ENCODE measurements around the gene TRIP6. TPM values are rescaled to one million over a fixed set of nuclear protein-coding genes. Genes with fewer than 3 reads are reported as not detected.
"Not testable (repeated sequence)": the region's sequence is repeated elsewhere in the genome, so short reads cannot be mapped to it uniquely, and the experiment has no call there.

TRIP6 gene
- total and polyA plus RNA-seq, 2 donors (not counting 1 experiment from before 2014, with no cell fraction given), result 6.8 to 13.8 TPM

GRCh38 chr7:100902638-100903037, 35.5 kb downstream of the TRIP6 start:
- Mint-ChIP-seq H3K9me3 (ENCODE audit: insufficient read depth) (no peaks in the 10 kb centered on the region), H3K27ac (no peak overlapping the region), H3K27me3 (peaks cover 22% of the 10 kb centered on the region), H3K4me1 (no peaks in the 10 kb centered on the region), H3K4me3 (no peak overlapping the region)
- no peak overlapping the region for H3K4me2 ChIP-seq (replicated peaks; ENCODE audit: low read depth, low read length, poor library complexity, severe bottlenecking)
- no peak for DNase-seq
- H4K20me1 ChIP-seq (ENCODE audit: control insufficient read depth, insufficient read depth, low read length, poor library complexity, severe bottlenecking), result no peaks in the 10 kb centered on the region
- H3K27ac ChIP-seq (ENCODE audit: low read length in 2 of 2), result no peak overlapping the region
- H3K27me3 ChIP-seq (replicated peaks in 1 of 4; ENCODE audit: control extremely low read depth in 1 of 4, control insufficient read depth in 3 of 4, insufficient read depth in 4 of 4, low read length in 3 of 4), result peaks cover 0 to 15% (median 4%) of the 10 kb centered on the region in 4 experiments
- TF ChIP-seq CTCF (IDR thresholded peaks at IDR 0.05), result no peak
- TF ChIP-seq EZH2 (IDR thresholded peaks at IDR 0.05; ENCODE audit: borderline replicate concordance, insufficient read depth, low read depth, low read length, poor library complexity, severe bottlenecking), result no peak
- H3K36me3 ChIP-seq (replicated peaks in 1 of 2; ENCODE audit: control extremely low read depth in 1 of 2, control insufficient read depth in 1 of 2, extremely low read depth in 1 of 2, insufficient read depth in 2 of 2, low read length in 1 of 2), result no peaks in the 10 kb centered on the region
- no peak overlapping the region for H3K4me3 ChIP-seq (ENCODE audit: control extremely low read depth in 1 of 5, extremely low read depth in 1 of 5, insufficient read depth in 1 of 5, low read depth in 2 of 5, low read length in 4 of 5)
- H3K4me1 ChIP-seq (ENCODE audit: control insufficient read depth in 2 of 2, insufficient read depth in 2 of 2, low read length in 2 of 2), result no peaks in the 10 kb centered on the region
- no CpG with 5 or more reads among the region's 7 CpGs for WGBS (ENCODE audit: insufficient coverage)
- ATAC-seq (ENCODE audit: low read depth), result no peak
- H3K9ac ChIP-seq (ENCODE audit: low read length), result no peak overlapping the region
- CTCF ChIA-PET, result interaction anchor here (0.7 to 1.7 kb wide), 4 partner anchors 8 to 409 kb away, joined by 3 to 7 read pairs (median 4); partner anchors contain the start of gene UFSP1
- intact Hi-C loops (cut with micrococcal nuclease), result no loop called here
- no peaks in the 10 kb centered on the region for H3K79me2 ChIP-seq (ENCODE audit: control insufficient read depth, insufficient read depth, low read length)
- H2AFZ ChIP-seq (ENCODE audit: insufficient read depth, low read depth, low read length, poor library complexity, severe bottlenecking), result no peak overlapping the region
- POLR2A ChIA-PET, result interaction anchor here (0.6 kb wide), 2 partner anchors 24 to 157 kb away, joined by 3 to 6 read pairs; no protein-coding TSS in a partner anchor
- H3K9me3 ChIP-seq (ENCODE audit: control extremely low read depth in 1 of 3, control insufficient read depth in 2 of 3, insufficient read depth in 1 of 3, low read length in 2 of 3), result peaks cover 0 to 11% (median 0%) of the 10 kb centered on the region in 3 donors

- no peaks in the 10 kb centered on the region for H3K4me1 ChIP-seq (ENCODE audit: control insufficient read depth in 2 of 2, insufficient read depth in 2 of 2, low read length in 2 of 2)
- H2AFZ ChIP-seq (ENCODE audit: insufficient read depth, low read depth, low read length, poor library complexity, severe bottlenecking), result no peak overlapping the region
- no peak overlapping the region for H3K4me2 ChIP-seq (replicated peaks; ENCODE audit: low read depth, low read length, poor library complexity, severe bottlenecking)
- CTCF ChIA-PET, result no interaction called here
- H3K27ac Mint-ChIP-seq, result no peak overlapping the region
- no peak for ATAC-seq (ENCODE audit: low read depth)
- peaks cover 6% of the 10 kb centered on the region for H3K4me1 Mint-ChIP-seq
- peaks cover 0 to 6% (median 0%) of the 10 kb centered on the region in 4 experiments for H3K27me3 ChIP-seq (replicated peaks in 1 of 4; ENCODE audit: control extremely low read depth in 1 of 4, control insufficient read depth in 3 of 4, insufficient read depth in 4 of 4, low read length in 3 of 4)
- intact Hi-C loops (cut with micrococcal nuclease), result no loop called here
- no peak for TF ChIP-seq CTCF (IDR thresholded peaks at IDR 0.05)
- no peak for TF ChIP-seq EZH2 (IDR thresholded peaks at IDR 0.05; ENCODE audit: borderline replicate concordance, insufficient read depth, low read depth, low read length, poor library complexity, severe bottlenecking)
- no peak overlapping the region for H3K27ac ChIP-seq (ENCODE audit: low read length in 2 of 2)
- 100% methylated on average over 2 of the region's 5 CpGs for WGBS (ENCODE audit: insufficient coverage)
- no peaks in the 10 kb centered on the region for H4K20me1 ChIP-seq (ENCODE audit: control insufficient read depth, insufficient read depth, low read length, poor library complexity, severe bottlenecking)
- H3K9me3 ChIP-seq (ENCODE audit: control extremely low read depth in 1 of 3, control insufficient read depth in 2 of 3, insufficient read depth in 1 of 3, low read length in 2 of 3), result peaks cover 0 to 12% (median 0%) of the 10 kb centered on the region in 3 donors
- POLR2A ChIA-PET, result no interaction called here
- H3K4me3 Mint-ChIP-seq, result no peak overlapping the region
- H3K9ac ChIP-seq (ENCODE audit: low read length), result no peak overlapping the region
- DNase-seq, result no peak
- no peaks in the 10 kb centered on the region for H3K79me2 ChIP-seq (ENCODE audit: control insufficient read depth, insufficient read depth, low read length)
- H3K9me3 Mint-ChIP-seq (ENCODE audit: insufficient read depth), result no peaks in the 10 kb centered on the region
- no peaks in the 10 kb centered on the region for H3K36me3 ChIP-seq (replicated peaks in 1 of 2; ENCODE audit: control extremely low read depth in 1 of 2, control insufficient read depth in 1 of 2, extremely low read depth in 1 of 2, insufficient read depth in 2 of 2, low read length in 1 of 2)
- no peak overlapping the region for H3K4me3 ChIP-seq (ENCODE audit: control extremely low read depth in 1 of 5, extremely low read depth in 1 of 5, insufficient read depth in 1 of 5, low read depth in 2 of 5, low read length in 4 of 5)
- H3K27me3 Mint-ChIP-seq, result peaks cover 9% of the 10 kb centered on the region
These were observed 41.3 kb downstream of the TRIP6 start for GRCh38 chr7:100908512-100908911.

GRCh38 chr7:100910443-100910842, 43.3 kb downstream of the TRIP6 start:
- peaks cover 0 to 12% (median 0%) of the 10 kb centered on the region in 3 donors for H3K9me3 ChIP-seq (ENCODE audit: control extremely low read depth in 1 of 3, control insufficient read depth in 2 of 3, insufficient read depth in 1 of 3, low read length in 2 of 3)
- H3K9ac ChIP-seq (ENCODE audit: low read length); H3K36me3 ChIP-seq (replicated peaks in 1 of 2; ENCODE audit: control extremely low read depth in 1 of 2, control insufficient read depth in 1 of 2, extremely low read depth in 1 of 2, insufficient read depth in 2 of 2, low read length in 1 of 2); H2AFZ ChIP-seq (ENCODE audit: insufficient read depth, low read depth, low read length, poor library complexity, severe bottlenecking); H3K4me3 ChIP-seq (ENCODE audit: control extremely low read depth in 1 of 5, extremely low read depth in 1 of 5, insufficient read depth in 1 of 5, low read depth in 2 of 5, low read length in 4 of 5); POLR2A ChIA-PET; H3K9me3 Mint-ChIP-seq (ENCODE audit: insufficient read depth); H3K79me2 ChIP-seq (ENCODE audit: control insufficient read depth, insufficient read depth, low read length); H3K27ac Mint-ChIP-seq; DNase-seq; H3K27ac ChIP-seq (ENCODE audit: low read length in 2 of 2); intact Hi-C loops (cut with micrococcal nuclease); H3K4me2 ChIP-seq (replicated peaks; ENCODE audit: low read depth, low read length, poor library complexity, severe bottlenecking); H3K4me1 ChIP-seq (ENCODE audit: control insufficient read depth in 2 of 2, insufficient read depth in 2 of 2, low read length in 2 of 2); ATAC-seq (ENCODE audit: low read depth); H3K4me3 Mint-ChIP-seq; H3K27me3 Mint-ChIP-seq; H4K20me1 ChIP-seq (ENCODE audit: control insufficient read depth, insufficient read depth, low read length, poor library complexity, severe bottlenecking); H3K27me3 ChIP-seq (replicated peaks in 1 of 4; ENCODE audit: control extremely low read depth in 1 of 4, control insufficient read depth in 3 of 4, insufficient read depth in 4 of 4, low read length in 3 of 4); H3K4me1 Mint-ChIP-seq: not testable (repeated sequence)
- CTCF ChIA-PET, result interaction anchor here (0.6 to 1.5 kb wide), 2 partner anchors 15 to 359 kb away, joined by 3 to 7 read pairs; partner anchors contain the start of gene ACHE
- WGBS (ENCODE audit: insufficient coverage), result 81% methylated on average over 2 of the region's 7 CpGs

Measured in B cell (primary cell).